Neural cell (in vitro differentiated cells): Measurements from ENCODE around the gene SERPINB10. TPM values are rescaled to one million over a fixed set of nuclear protein-coding genes. Genes with fewer than 3 reads are reported as not detected.

Experiments used
- H2AFZ ChIP-seq: fragments of 200-600, 300-800 bp; sonication (generic), shearing (Covaris generic); 2 replicates; pipeline ENCODE4 v1.6.0; 2014; ENCODE audit warnings: low read depth, mild to moderate bottlenecking, antibody characterized with exemption, low read length, moderate library complexity
- H3F3A ChIP-seq: fragments of 200-600 bp; shearing (Covaris generic); 2 replicates; pipeline ENCODE4 v1.6.1; 2016; ENCODE audit warnings: mild to moderate bottlenecking, moderate library complexity, mixed read lengths, antibody characterized with exemption, low read length; ENCODE audit not compliant: insufficient read depth, poor library complexity, severe bottlenecking
- H3K27ac ChIP-seq: fragments of 200-600, 300-800 bp; sonication (generic), shearing (Covaris generic); 2 replicates; pipeline ENCODE4 v1.5.1; 2014; ENCODE audit warnings: mild to moderate bottlenecking, low read length, moderate library complexity
- H3K27me3 ChIP-seq: fragments of 300-800, 200-600 bp; sonication (generic), shearing (Covaris generic); 2 replicates; pipeline ENCODE4 v1.6.0; 2014; ENCODE audit warnings: mild to moderate bottlenecking, low read depth, low read length, moderate library complexity; ENCODE audit not compliant: insufficient read depth
- H3K36me3 ChIP-seq: fragments of 300-800, 200-600 bp; sonication (generic), shearing (Covaris generic); 2 replicates; pipeline ENCODE4 v1.5.1; 2014; ENCODE audit warnings: mild to moderate bottlenecking, antibody characterized with exemption, low read length, moderate library complexity; ENCODE audit not compliant: insufficient read depth
- H3K4me2 ChIP-seq: fragments of 300-800, 200-600 bp; sonication (generic), shearing (Covaris generic); 2 replicates; pipeline ENCODE4 v1.6.0; 2014; ENCODE audit warnings: mild to moderate bottlenecking, low read length
- H3K4me3 ChIP-seq: fragments of 300-800, 200-600 bp; sonication (generic), shearing (Covaris generic); 2 replicates; pipeline ENCODE4 v1.5.1; 2014; ENCODE audit warnings: mild to moderate bottlenecking, low read length, moderate library complexity
- H3K79me2 ChIP-seq: fragments of 200-600 bp; shearing (Covaris generic); replicated peaks from 2 replicates; pipeline ENCODE4 v1.6.0; 2014; ENCODE audit warnings: mild to moderate bottlenecking, low read length, moderate library complexity; ENCODE audit not compliant: insufficient read depth
- H3K9ac ChIP-seq: fragments of 300-800, 200-600 bp; sonication (generic), shearing (Covaris generic); 2 replicates; pipeline ENCODE4 v1.6.1; 2016; ENCODE audit warnings: mild to moderate bottlenecking, low read length, mixed read lengths
- H3K9me2 ChIP-seq: fragments of 200-600 bp; shearing (Covaris generic); 2 replicates; pipeline ENCODE4 v1.6.1; 2016; ENCODE audit warnings: mild to moderate bottlenecking, low read length, mixed read lengths; ENCODE audit not compliant: insufficient read depth
- H3K9me3 ChIP-seq: fragments of 200-600, 300-800 bp; sonication (generic), shearing (Covaris generic); 2 replicates; pipeline ENCODE4 v1.6.1; 2016; ENCODE audit warnings: mild to moderate bottlenecking, mixed run types, low read length, moderate library complexity, mixed read lengths
- H4K20me1 ChIP-seq: fragments of 200-600 bp; shearing (Covaris generic); 2 replicates; pipeline ENCODE4 v1.6.1; 2016; ENCODE audit warnings: mild to moderate bottlenecking, mixed run types; ENCODE audit not compliant: insufficient read depth
- EP300 ChIP-seq: fragments of 450-650 bp; conservative IDR thresholded peaks from 2 replicates; pipeline ENCODE4 v1.6.1; 2014; ENCODE audit warnings: antibody characterized with exemption, mild to moderate bottlenecking, moderate library complexity; ENCODE audit not compliant: poor library complexity, severe bottlenecking
- EZH2 ChIP-seq: fragments of 200-600, 300-800 bp; shearing (Covaris generic), sonication (generic); IDR thresholded peaks from 2 replicates; pipeline ENCODE4 v1.6.1; 2014; ENCODE audit warnings: antibody characterized with exemption, low read length, borderline replicate concordance, mild to moderate bottlenecking; ENCODE audit not compliant: insufficient read depth, poor library complexity, severe bottlenecking
- MXI1 ChIP-seq: fragments of 450-650 bp; conservative IDR thresholded peaks from 2 replicates; pipeline ENCODE4 v1.6.1; 2014; ENCODE audit warnings: antibody characterized with exemption, mild to moderate bottlenecking; ENCODE audit not compliant: poor library complexity, severe bottlenecking
- POLR2AphosphoS5 ChIP-seq: IDR thresholded peaks from 2 replicates; pipeline ENCODE4 v1.6.1; 2012
- RAD21 ChIP-seq: fragments of 450-650 bp; conservative IDR thresholded peaks from 2 replicates; pipeline ENCODE4 v1.6.1; 2014; ENCODE audit warnings: antibody characterized with exemption, mild to moderate bottlenecking, moderate library complexity
- REST ChIP-seq: IDR thresholded peaks from 2 replicates; pipeline ENCODE4 v1.6.1; 2012; ENCODE audit warnings: borderline replicate concordance
- SMC3 ChIP-seq: fragments of 450-650 bp; conservative IDR thresholded peaks from 2 replicates; pipeline ENCODE4 v1.6.1; 2014; ENCODE audit warnings: antibody characterized with exemption, mild to moderate bottlenecking, moderate library complexity; ENCODE audit not compliant: poor library complexity
- TAF1 ChIP-seq: IDR thresholded peaks from 2 replicates; pipeline ENCODE4 v1.6.1; 2012; ENCODE audit warnings: low read depth
- polyA plus RNA-seq: library from polyadenylated mRNA; depleted of rRNA; stranded (reverse); fragments of >200 nt; gene quantifications from 2 replicates; pipeline ENCODE4 v1.2.3, GENCODE V29; 2014
- TF ChIP-seq, protein P1 (sequence below): fragments of 450-650 bp; IDR thresholded peaks from 2 replicates; pipeline ENCODE4 v1.5.1; 2014; ENCODE audit warnings: antibody characterized with exemption, mild to moderate bottlenecking, moderate library complexity; ENCODE audit not compliant: poor library complexity, severe bottlenecking

SERPINB10 gene
- polyA plus RNA-seq, 1 donor from 2014 or later: not detected

- no peak overlapping the region for H3K4me2 ChIP-seq
- H4K20me1 ChIP-seq: no peaks in the 10 kb centered on the region
- no peak overlapping the region for H2AFZ ChIP-seq
- TF ChIP-seq, protein P1, sequence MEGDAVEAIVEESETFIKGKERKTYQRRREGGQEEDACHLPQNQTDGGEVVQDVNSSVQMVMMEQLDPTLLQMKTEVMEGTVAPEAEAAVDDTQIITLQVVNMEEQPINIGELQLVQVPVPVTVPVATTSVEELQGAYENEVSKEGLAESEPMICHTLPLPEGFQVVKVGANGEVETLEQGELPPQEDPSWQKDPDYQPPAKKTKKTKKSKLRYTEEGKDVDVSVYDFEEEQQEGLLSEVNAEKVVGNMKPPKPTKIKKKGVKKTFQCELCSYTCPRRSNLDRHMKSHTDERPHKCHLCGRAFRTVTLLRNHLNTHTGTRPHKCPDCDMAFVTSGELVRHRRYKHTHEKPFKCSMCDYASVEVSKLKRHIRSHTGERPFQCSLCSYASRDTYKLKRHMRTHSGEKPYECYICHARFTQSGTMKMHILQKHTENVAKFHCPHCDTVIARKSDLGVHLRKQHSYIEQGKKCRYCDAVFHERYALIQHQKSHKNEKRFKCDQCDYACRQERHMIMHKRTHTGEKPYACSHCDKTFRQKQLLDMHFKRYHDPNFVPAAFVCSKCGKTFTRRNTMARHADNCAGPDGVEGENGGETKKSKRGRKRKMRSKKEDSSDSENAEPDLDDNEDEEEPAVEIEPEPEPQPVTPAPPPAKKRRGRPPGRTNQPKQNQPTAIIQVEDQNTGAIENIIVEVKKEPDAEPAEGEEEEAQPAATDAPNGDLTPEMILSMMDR: no peak
- TF ChIP-seq EP300 (no peak), SMC3 (no peak), EZH2 (no peak), TAF1 (no peak)
- H3F3A ChIP-seq: no peaks in the 10 kb centered on the region
- H3K9me3 ChIP-seq: no peaks in the 10 kb centered on the region
- no peaks in the 10 kb centered on the region for H3K36me3 ChIP-seq
- H3K79me2 ChIP-seq: no peaks in the 10 kb centered on the region
- H3K27ac ChIP-seq: no peak overlapping the region
- H3K9me2 ChIP-seq: no peaks in the 10 kb centered on the region
- no peak overlapping the region for H3K9ac ChIP-seq
- H3K4me3 ChIP-seq: no peak overlapping the region
- no peaks in the 10 kb centered on the region for H3K27me3 ChIP-seq
Measured at GRCh38 chr18:63975628-63976027, 67.9 kb downstream of the SERPINB10 start.

GRCh38 chr18:63977040-63977439 lies 69.3 kb downstream of the SERPINB10 start:
- no peaks in the 10 kb centered on the region for H3K36me3 ChIP-seq
- H3K79me2 ChIP-seq: no peaks in the 10 kb centered on the region
- H3K4me2 ChIP-seq: no peak overlapping the region
- no peak overlapping the region for H3K27ac ChIP-seq
- H3K4me3 ChIP-seq: no peak overlapping the region
- H2AFZ ChIP-seq: no peak overlapping the region
- no peaks in the 10 kb centered on the region for H4K20me1 ChIP-seq
- H3F3A ChIP-seq: no peaks in the 10 kb centered on the region
- no peaks in the 10 kb centered on the region for H3K9me2 ChIP-seq
- TF ChIP-seq REST (no peak), RAD21 (no peak), SMC3 (no peak), MXI1 (no peak), EP300 (no peak), TAF1 (no peak), POLR2AphosphoS5 (no peak), EZH2 (no peak)
- TF ChIP-seq, protein P1: no peak
- H3K9ac ChIP-seq: no peak overlapping the region
- no peaks in the 10 kb centered on the region for H3K27me3 ChIP-seq
- H3K9me3 ChIP-seq: no peaks in the 10 kb centered on the region
